DND-41 (cell line): ENCODE data around the gene IGSF9B.

Source experiments
- CTCF ChIP-seq: IDR thresholded peaks from 2 replicates; pipeline ENCODE4 v1.5.1; 2012; ENCODE audit warnings: borderline replicate concordance, low read length, moderate library complexity, mild to moderate bottlenecking; ENCODE audit not compliant: poor library complexity, severe bottlenecking; ENCODE audit errors: extremely low read depth
- EZH2 ChIP-seq: IDR thresholded peaks from 3 replicates; pipeline ENCODE4 v1.6.1; 2012; ENCODE audit warnings: borderline replicate concordance, low read depth, mild to moderate bottlenecking, moderate library complexity, low read length, inconsistent platforms; ENCODE audit not compliant: severe bottlenecking

- no peak for TF ChIP-seq CTCF
- no peak for TF ChIP-seq EZH2
These were observed 18.7 kb upstream of the IGSF9B start for GRCh38 chr11:133975488-133975849.
